K562 (cell line): ENCODE results near the gene MANEA. TPM values are rescaled to one million over a fixed set of nuclear protein-coding genes. Genes with fewer than 3 reads are reported as not detected.
A peak's percentile ranks its signal among the peaks of the same experiment; 100 is the strongest.

Experiments used
- ATAC-seq: fragments of 200-7000 bp; cut with Tn5 transposase; 3 replicates; pipeline ENCODE4 v1.9.1; 2020; ENCODE audit warnings: moderate library complexity
- BruUV-seq: library from RNA; stranded (reverse); fragments of 400-500 nt; replicated peaks from 2 replicates; lab custom pipeline; 2021; lab: Mats Ljungman, UMichigan
- CTCF ChIA-PET: fragments of 300-600 bp; formaldehyde crosslinking; extraction: SDS; loops from one replicate; lab custom pipeline; 2021; ENCODE audit warnings: low intra/inter-chr PET ratio; lab: Yijun Ruan, JAX
- POLR2A ChIA-PET: fragments of 300-600, 350-650 bp; sonication (Branson Sonifier 250); formaldehyde crosslinking; extraction: SDS; loops from one replicate; lab custom pipeline; 2021; ENCODE audit warnings: antibody characterized with exemption, inconsistent platforms; lab: Yijun Ruan, JAX
- DNase-seq, 4 experiments: peaks; one replicate each; pipeline versions ENCODE4 v3.0.0 to v3.0.0-alpha.2; 2011 to 2018; ENCODE audit warnings: low spot score in 3 of 4, mixed read lengths in 3 of 4; ENCODE audit errors: extremely low read depth in 1 of 4
- FAIRE-seq: peaks from 2 replicates; lab custom pipeline; 2011; peaks lifted over from hg19 to GRCh38; lab: Jason Lieb, UNC
- H2AFZ ChIP-seq: 2 replicates; pipeline ENCODE4 v1.6.0; 2011; ENCODE audit warnings: low read depth, low read length, control low read depth, inconsistent platforms
- H3K27ac ChIP-seq: fragments of 200-600 bp; 3 replicates; pipeline ENCODE4 v1.8.0; 2011; ENCODE audit warnings: low read depth, mild to moderate bottlenecking, control low read depth, inconsistent platforms, low read length, moderate library complexity, mixed read lengths; ENCODE audit errors: extremely low read depth
- H3K27me3 ChIP-seq, 2 experiments: fragments of 300-600 bp in 1 of 2; 2 replicates in 1 of 2; 3 replicates in 1 of 2; pipeline versions ENCODE4 v1.6.0 to v1.8.0; 2011; ENCODE audit warnings: inconsistent platforms in 2 of 2, low read length in 2 of 2, mild to moderate bottlenecking in 1 of 2, mixed read lengths in 1 of 2, moderate library complexity in 1 of 2; ENCODE audit not compliant: control insufficient read depth in 2 of 2, insufficient read depth in 2 of 2
- H3K36me3 ChIP-seq: fragments of 300-600 bp; 3 replicates; pipeline ENCODE4 v1.8.0; 2011; ENCODE audit warnings: mild to moderate bottlenecking, low read length, inconsistent platforms; ENCODE audit not compliant: control insufficient read depth, insufficient read depth
- H3K4me1 ChIP-seq, 2 experiments: fragments of 200-600 bp in 1 of 2; replicated peaks in 1 of 2; 2 replicates in 1 of 2; 3 replicates in 1 of 2; pipeline versions ENCODE4 v1.5.1 to v1.8.0; 2011; ENCODE audit warnings: inconsistent platforms in 2 of 2, low read length in 2 of 2, mild to moderate bottlenecking in 1 of 2, mixed read lengths in 1 of 2, moderate library complexity in 1 of 2; ENCODE audit not compliant: control insufficient read depth in 2 of 2, insufficient read depth in 2 of 2
- H3K4me2 ChIP-seq: 2 replicates; pipeline ENCODE4 v1.6.1; 2011; ENCODE audit warnings: low read length, control low read depth, inconsistent platforms, mixed read lengths; ENCODE audit not compliant: insufficient read depth
- H3K4me3 ChIP-seq: fragments of 200-600 bp; sonication (generic), shearing (Covaris generic); 2 replicates; pipeline ENCODE4 v1.5.1; 2016; ENCODE audit warnings: control low read depth, inconsistent platforms
- H3K79me2 ChIP-seq: fragments of 200-600 bp; 3 replicates; pipeline ENCODE4 v1.8.0; 2011; ENCODE audit warnings: low read length, inconsistent platforms; ENCODE audit not compliant: control insufficient read depth, insufficient read depth
- H3K9ac ChIP-seq, 2 experiments: 2 replicates each; pipeline versions ENCODE4 v1.6.0 to v1.6.1; 2011; ENCODE audit warnings: low read depth in 2 of 2, low read length in 2 of 2, control low read depth in 1 of 2, inconsistent platforms in 1 of 2, mild to moderate bottlenecking in 1 of 2, mixed read lengths in 1 of 2; ENCODE audit not compliant: insufficient read depth in 1 of 2
- H3K9me1 ChIP-seq: one replicate; pipeline ENCODE4 v1.6.0; 2011; ENCODE audit warnings: inconsistent platforms, mild to moderate bottlenecking, low read length, moderate library complexity; ENCODE audit not compliant: control insufficient read depth, insufficient read depth
- H3K9me3 ChIP-seq: replicated peaks from 2 replicates; pipeline ENCODE4 v1.5.1; 2011; ENCODE audit warnings: low read depth, low read length, inconsistent platforms; ENCODE audit not compliant: control insufficient read depth, insufficient read depth
- H4K20me1 ChIP-seq: replicated peaks from 2 replicates; pipeline ENCODE4 v1.6.1; 2011; ENCODE audit warnings: low read length, inconsistent platforms, mixed read lengths; ENCODE audit not compliant: control insufficient read depth, insufficient read depth
- MEF2A ChIP-seq: IDR thresholded peaks from 2 replicates; pipeline ENCODE4 v1.6.1; 2011; ENCODE audit warnings: low read depth, mild to moderate bottlenecking, low read length, moderate library complexity; ENCODE audit not compliant: control insufficient read depth
- RAD21 ChIP-seq, 2 experiments: fragments of 250-450 bp in 1 of 2; fragments of 450-650 bp in 1 of 2; sonication (Bioruptor Pico) in 1 of 2; formaldehyde crosslinking in 1 of 2; IDR thresholded peaks in 1 of 2; conservative IDR thresholded peaks in 1 of 2; 2 replicates each; pipeline versions ENCODE4 v1.4.0 to v1.8.0; 2020 to 2022; ENCODE audit warnings: mild to moderate bottlenecking in 2 of 2, moderate library complexity in 1 of 2
- RBM17 ChIP-seq: fragments of 200-400 bp; formaldehyde crosslinking; IDR thresholded peaks from 2 replicates; pipeline ENCODE4 v1.6.1; 2017; ENCODE audit warnings: low read depth, mild to moderate bottlenecking, low read length, borderline replicate concordance
- RBM34 ChIP-seq: fragments of 200-400 bp; formaldehyde crosslinking; IDR thresholded peaks from 2 replicates; pipeline ENCODE4 v1.6.1; 2018; ENCODE audit warnings: low read length, borderline replicate concordance; ENCODE audit not compliant: insufficient read depth
- U2AF2 ChIP-seq: fragments of 200-400 bp; formaldehyde crosslinking; optimal IDR thresholded peaks from 2 replicates; pipeline ENCODE3; 2017; ENCODE audit warnings: low read depth, mild to moderate bottlenecking, low read length
- WGBS: fragments of 100-300 bp; shearing (Covaris generic); methylation state at CpG from one replicate; pipeline ENCODE4 v1.1.6; 2016; ENCODE audit warnings: low coverage, mixed read lengths; ENCODE audit not compliant: insufficient coverage; ENCODE audit errors: missing lambda C conversion rate; 5-methylcytosine and 5-hydroxymethylcytosine counted together
- in situ Hi-C: fragments of 300-500 bp; cut with MboI; formaldehyde crosslinking; loops from 4 replicates; pipeline ENCODE4 v1.15.0; 2018; ENCODE audit warnings: inconsistent platforms, mixed read lengths
- intact Hi-C: fragments of 100-400 bp; cut with micrococcal nuclease; formaldehyde crosslinking; loops from 2 replicates; pipeline ENCODE4 v1.14.2; 2022
- polyA plus RNA-seq, 8 experiments: library from polyadenylated mRNA; depleted of rRNA in 4 of 8; stranded (reverse) in 5 of 8; unstranded in 3 of 8; fragments of >200 nt; fragmentation: Nextera tagmentation in 2 of 8; fragmentation: Illumina TruSeq in 1 of 8; extraction: Ambion mirVana in 2 of 8; extraction: Trizol in 1 of 8; gene quantifications; 2 replicates each; pipeline versions ENCODE4 v1.2.1 to v1.2.3, GENCODE V29; 2011 to 2014; ENCODE audit warnings: inconsistent platforms in 1 of 8, missing spikeins in 1 of 8
- total RNA-seq, 7 experiments: library from RNA; depleted of rRNA in 6 of 7; stranded (reverse); fragments of >200 nt in 6 of 7; fragmentation: Illumina TruSeq in 2 of 7; extraction: Trizol in 2 of 7; gene quantifications; 2 replicates each; pipeline versions ENCODE4 v1.2.1 to v1.2.3, GENCODE V29; 2011 to 2021; ENCODE audit warnings: low replicate concordance in 1 of 7
- TF ChIP-seq, protein P1 (sequence below), 2 experiments: fragments of 450-650 bp in 1 of 2; IDR thresholded peaks; 2 replicates each; pipeline ENCODE4 v1.6.1; 2011 to 2017; ENCODE audit warnings: low read depth in 2 of 2, antibody characterized with exemption in 1 of 2, borderline replicate concordance in 1 of 2, low read length in 1 of 2, mild to moderate bottlenecking in 1 of 2, mixed read lengths in 1 of 2; ENCODE audit not compliant: control insufficient read depth in 1 of 2
- TF ChIP-seq, protein P2 (sequence below): fragments of 450-650 bp; IDR thresholded peaks from 2 replicates; pipeline ENCODE4 v1.6.1; 2016; ENCODE audit warnings: missing biosample characterization, missing genetic modification characterization

MANEA gene
- total and polyA plus RNA-seq, 9 of the 15 experiments (the other 6 are each of a cell fraction or from before 2014, with no cell fraction given), result 4.8 to 16.1 (median 11.4) TPM

DNA sequence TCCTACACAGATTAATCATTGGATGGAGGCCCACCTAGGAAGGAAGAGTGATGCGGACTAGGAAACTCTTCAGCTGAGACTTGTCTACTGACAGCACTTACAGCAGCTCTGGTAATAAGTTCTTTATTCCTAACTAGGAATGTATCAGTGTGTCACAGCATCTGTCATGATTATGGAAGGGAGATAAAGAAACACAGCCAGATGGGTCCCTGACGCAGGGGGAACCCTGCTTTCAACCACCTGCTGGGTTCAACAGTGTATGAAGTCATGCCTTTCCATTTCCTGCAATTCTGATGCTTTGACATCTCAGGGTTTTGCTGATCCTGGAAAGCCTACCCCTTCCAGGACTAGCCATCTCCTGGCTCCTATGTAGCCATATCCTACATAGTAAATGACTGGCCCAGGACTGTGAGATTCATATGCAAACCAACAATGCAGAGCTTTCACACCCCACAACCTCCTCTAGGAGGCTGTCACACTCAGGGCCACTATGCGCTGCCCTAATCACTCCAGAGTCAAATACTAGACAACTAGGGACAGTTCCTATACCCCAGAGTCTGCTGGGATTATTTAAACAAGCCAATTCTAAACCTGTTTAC is 29.0 kb upstream of the MANEA start:
- no peak overlapping the region for H2AFZ ChIP-seq
- no peak overlapping the region for H3K4me3 ChIP-seq
- intact Hi-C loops (no loop called here), in situ Hi-C loops (no loop called here)
- no peak overlapping the region for H3K9ac ChIP-seq
- H3K4me1 ChIP-seq, result no peaks in the 10 kb centered on the region; a peak in 1 of 5 replicates
- no peaks in the 10 kb centered on the region; a peak in 1 of 5 replicates for H3K27me3 ChIP-seq
- no peaks in the 10 kb centered on the region for H3K9me3 ChIP-seq
- no peak overlapping the region for H3K4me2 ChIP-seq
- no peaks in the 10 kb centered on the region for H3K79me2 ChIP-seq
- peak in 1 of 4 experiments; percentile 6 for DNase-seq
- no peaks in the 10 kb centered on the region for H3K9me1 ChIP-seq
- H3K36me3 ChIP-seq, result no peaks in the 10 kb centered on the region
- POLR2A ChIA-PET, result no interaction called here
- no TSS peak for BruUV-seq
- H4K20me1 ChIP-seq, result no peaks in the 10 kb centered on the region
- no peak for TF ChIP-seq U2AF2
- TF ChIP-seq RAD21 (CRISPR knock-in tag; conservative IDR thresholded peaks at IDR 0.05 in 1 of 2, IDR thresholded peaks at IDR 0.05 in 1 of 2), result peak in 1 of 2 experiments; percentile 17; a peak in 1 of 4 replicates
- CTCF ChIA-PET, result no interaction called here
- no peak overlapping the region for H3K27ac ChIP-seq
- 6% methylated on average over 3 of the region's 3 CpGs for WGBS
- FAIRE-seq, result no peak
- ATAC-seq, result peak; percentile 82

DNA sequence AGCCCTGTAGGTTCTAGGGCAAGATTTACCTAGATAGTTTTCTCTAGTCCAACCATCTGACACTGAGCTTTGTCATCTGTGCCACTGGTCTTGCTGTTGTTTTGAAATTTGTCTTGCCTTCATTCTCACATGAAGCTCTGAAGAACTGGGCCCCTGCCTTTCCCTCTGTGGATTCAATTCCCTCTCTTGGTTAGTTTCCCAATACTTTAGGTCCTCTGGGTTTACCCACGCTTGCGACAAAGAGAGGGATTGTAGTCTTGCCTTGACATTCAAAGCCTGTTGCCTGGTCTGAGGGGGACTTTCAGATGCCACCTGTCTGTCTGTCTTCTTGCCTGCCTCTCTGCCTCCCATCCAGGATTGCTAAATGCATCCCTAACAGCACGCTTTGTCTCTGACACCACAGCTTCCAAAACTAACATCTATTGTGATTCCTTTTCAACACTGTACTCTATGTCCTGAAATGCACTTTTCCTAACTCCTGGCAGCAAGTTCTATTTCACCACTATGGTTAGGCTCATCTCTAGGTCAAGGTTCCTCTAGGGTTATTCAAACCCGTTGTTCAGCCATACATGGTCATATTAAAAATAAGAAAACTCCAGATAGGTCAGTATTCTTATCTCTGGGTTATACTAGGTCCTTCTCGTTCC is 25.5 kb upstream of the MANEA start:
- DNase-seq (no peak), ATAC-seq (no peak; the same call in 2 of the 3 replicates), FAIRE-seq (no peak)
- in situ Hi-C loops (no loop called here), intact Hi-C loops (no loop called here)
- no peaks in the 10 kb centered on the region for H3K9me1 ChIP-seq
- H3K9me3 ChIP-seq, result no peaks in the 10 kb centered on the region
- no TSS peak for BruUV-seq
- no peak overlapping the region for H3K27ac ChIP-seq
- no peaks in the 10 kb centered on the region; a peak in 1 of 5 replicates for H3K27me3 ChIP-seq
- H4K20me1 ChIP-seq, result no peaks in the 10 kb centered on the region
- H3K4me2 ChIP-seq, result no peak overlapping the region
- ChIA-PET CTCF (no interaction called here), POLR2A (no interaction called here)
- 0% methylated on average over 5 of the region's 5 CpGs for WGBS
- H3K4me3 ChIP-seq, result no peak overlapping the region
- no peaks in the 10 kb centered on the region; a peak in 1 of 5 replicates for H3K4me1 ChIP-seq
- no peaks in the 10 kb centered on the region for H3K36me3 ChIP-seq
- no peak overlapping the region for H3K9ac ChIP-seq
- H2AFZ ChIP-seq, result no peak overlapping the region
- no peaks in the 10 kb centered on the region for H3K79me2 ChIP-seq
- TF ChIP-seq, protein P1, sequence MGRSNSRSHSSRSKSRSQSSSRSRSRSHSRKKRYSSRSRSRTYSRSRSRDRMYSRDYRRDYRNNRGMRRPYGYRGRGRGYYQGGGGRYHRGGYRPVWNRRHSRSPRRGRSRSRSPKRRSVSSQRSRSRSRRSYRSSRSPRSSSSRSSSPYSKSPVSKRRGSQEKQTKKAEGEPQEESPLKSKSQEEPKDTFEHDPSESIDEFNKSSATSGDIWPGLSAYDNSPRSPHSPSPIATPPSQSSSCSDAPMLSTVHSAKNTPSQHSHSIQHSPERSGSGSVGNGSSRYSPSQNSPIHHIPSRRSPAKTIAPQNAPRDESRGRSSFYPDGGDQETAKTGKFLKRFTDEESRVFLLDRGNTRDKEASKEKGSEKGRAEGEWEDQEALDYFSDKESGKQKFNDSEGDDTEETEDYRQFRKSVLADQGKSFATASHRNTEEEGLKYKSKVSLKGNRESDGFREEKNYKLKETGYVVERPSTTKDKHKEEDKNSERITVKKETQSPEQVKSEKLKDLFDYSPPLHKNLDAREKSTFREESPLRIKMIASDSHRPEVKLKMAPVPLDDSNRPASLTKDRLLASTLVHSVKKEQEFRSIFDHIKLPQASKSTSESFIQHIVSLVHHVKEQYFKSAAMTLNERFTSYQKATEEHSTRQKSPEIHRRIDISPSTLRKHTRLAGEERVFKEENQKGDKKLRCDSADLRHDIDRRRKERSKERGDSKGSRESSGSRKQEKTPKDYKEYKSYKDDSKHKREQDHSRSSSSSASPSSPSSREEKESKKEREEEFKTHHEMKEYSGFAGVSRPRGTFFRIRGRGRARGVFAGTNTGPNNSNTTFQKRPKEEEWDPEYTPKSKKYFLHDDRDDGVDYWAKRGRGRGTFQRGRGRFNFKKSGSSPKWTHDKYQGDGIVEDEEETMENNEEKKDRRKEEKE (IDR thresholded peaks at IDR 0.05; ENCODE audit: borderline replicate concordance in 1 of 2, control insufficient read depth in 1 of 2, low read depth in 2 of 2, low read length in 1 of 2), result no peak
- TF ChIP-seq MEF2A (no peak), RBM17 (no peak), RBM34 (no peak)
- TF ChIP-seq, protein P2, sequence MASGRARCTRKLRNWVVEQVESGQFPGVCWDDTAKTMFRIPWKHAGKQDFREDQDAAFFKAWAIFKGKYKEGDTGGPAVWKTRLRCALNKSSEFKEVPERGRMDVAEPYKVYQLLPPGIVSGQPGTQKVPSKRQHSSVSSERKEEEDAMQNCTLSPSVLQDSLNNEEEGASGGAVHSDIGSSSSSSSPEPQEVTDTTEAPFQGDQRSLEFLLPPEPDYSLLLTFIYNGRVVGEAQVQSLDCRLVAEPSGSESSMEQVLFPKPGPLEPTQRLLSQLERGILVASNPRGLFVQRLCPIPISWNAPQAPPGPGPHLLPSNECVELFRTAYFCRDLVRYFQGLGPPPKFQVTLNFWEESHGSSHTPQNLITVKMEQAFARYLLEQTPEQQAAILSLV (tag), result no peak
